ENCODE measurements around the gene BCL2.

DNA sequence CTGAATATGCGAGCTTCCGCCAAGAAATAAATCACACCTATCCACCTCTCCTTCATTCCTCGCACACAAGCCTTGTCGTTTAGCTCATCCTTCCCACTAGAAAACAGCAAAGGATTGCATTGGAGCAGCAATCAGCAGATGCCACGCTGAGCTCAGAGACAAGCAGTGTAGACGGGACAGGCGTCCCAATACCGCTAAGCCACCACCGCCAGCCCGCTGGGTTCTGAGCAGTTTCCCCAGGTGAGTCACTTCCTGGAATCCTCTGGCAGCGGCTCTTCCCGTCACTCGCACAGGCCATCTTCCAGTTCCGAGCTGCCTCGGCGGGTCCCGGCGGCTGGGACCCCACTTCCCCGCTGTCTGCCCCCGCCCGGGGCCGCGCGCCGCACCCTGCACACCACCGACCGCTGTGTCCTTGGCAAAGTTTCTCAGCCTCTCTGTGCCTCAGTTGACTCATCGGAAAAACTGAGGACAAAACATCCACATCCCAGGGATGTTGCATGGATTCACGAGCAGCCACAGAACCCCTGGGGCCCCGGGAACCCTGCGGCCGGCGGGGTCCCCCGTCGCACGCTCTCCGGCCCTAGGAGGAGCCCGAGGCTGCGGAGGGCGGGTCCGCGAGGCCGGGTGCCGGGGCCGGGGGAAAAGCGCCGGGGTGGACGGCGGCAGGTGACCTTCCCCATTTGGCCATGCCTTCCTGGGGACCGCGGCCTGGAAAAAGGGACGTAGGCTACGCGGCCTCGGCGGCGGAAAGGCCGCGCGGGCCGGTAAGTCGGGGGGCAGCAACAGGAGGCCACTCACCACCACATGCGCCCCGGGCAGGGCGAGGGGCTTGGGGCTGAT lies 46.9 kb upstream of the BCL2 start:
- TF ChIP-seq, protein P1, sequence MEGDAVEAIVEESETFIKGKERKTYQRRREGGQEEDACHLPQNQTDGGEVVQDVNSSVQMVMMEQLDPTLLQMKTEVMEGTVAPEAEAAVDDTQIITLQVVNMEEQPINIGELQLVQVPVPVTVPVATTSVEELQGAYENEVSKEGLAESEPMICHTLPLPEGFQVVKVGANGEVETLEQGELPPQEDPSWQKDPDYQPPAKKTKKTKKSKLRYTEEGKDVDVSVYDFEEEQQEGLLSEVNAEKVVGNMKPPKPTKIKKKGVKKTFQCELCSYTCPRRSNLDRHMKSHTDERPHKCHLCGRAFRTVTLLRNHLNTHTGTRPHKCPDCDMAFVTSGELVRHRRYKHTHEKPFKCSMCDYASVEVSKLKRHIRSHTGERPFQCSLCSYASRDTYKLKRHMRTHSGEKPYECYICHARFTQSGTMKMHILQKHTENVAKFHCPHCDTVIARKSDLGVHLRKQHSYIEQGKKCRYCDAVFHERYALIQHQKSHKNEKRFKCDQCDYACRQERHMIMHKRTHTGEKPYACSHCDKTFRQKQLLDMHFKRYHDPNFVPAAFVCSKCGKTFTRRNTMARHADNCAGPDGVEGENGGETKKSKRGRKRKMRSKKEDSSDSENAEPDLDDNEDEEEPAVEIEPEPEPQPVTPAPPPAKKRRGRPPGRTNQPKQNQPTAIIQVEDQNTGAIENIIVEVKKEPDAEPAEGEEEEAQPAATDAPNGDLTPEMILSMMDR (IDR thresholded peaks at IDR 0.05) = no peak
- TF ChIP-seq POLR2A (IDR thresholded peaks at IDR 0.05) = no peak

All from ovary (tissue), 3 donors.